ENCODE data around the gene RXFP4. TPM values are rescaled to one million over a fixed set of nuclear protein-coding genes. Genes with fewer than 3 reads are reported as not detected.
A peak's percentile ranks its signal among the peaks of the same experiment; 100 is the strongest.
"Not testable (repeated sequence)": the region's sequence is repeated elsewhere in the genome, so short reads cannot be mapped to it uniquely, and the experiment has no call there.

Gene RXFP4
- total RNA-seq (2022) (not detected in 2 replicates), Bru-seq, nascent RNA (percentile 27 among the genes with signal in this experiment), BruChase-seq, experiment 1, labeled RNA remaining after a 6-hour chase (not detected), BruChase-seq, experiment 2, labeled RNA remaining after a 2-hour chase (not detected)
- long read RNA-seq, result 0 reads

- Mint-ChIP-seq H3K9me3 (ENCODE audit: low read depth, unreplicated experiment) (no peaks in the 10 kb centered on the region), H3K27me3 (ENCODE audit: unreplicated experiment) (no peaks in the 10 kb centered on the region), H3K4me3 (ENCODE audit: low read depth, unreplicated experiment) (peak within 1 kb of the TSS; percentile 69), H3K4me1 (ENCODE audit: low read depth, unreplicated experiment) (peaks cover 55% of the 10 kb centered on the region), H3K27ac (ENCODE audit: unreplicated experiment) (peak within 1 kb of the TSS; percentile 93), H3K36me3 (ENCODE audit: insufficient read depth, unreplicated experiment) (peaks cover 63% of the 10 kb centered on the region)
- peak; percentile 76 for DNase-seq
- BruUV-seq (replicated peaks), result no TSS peak
- CTCF ChIA-PET, result interaction anchor here (0.6 to 1.4 kb wide), 8 partner anchors 9 to 284 kb away, joined by 3 to 12 read pairs (median 4); no protein-coding TSS in a partner anchor
- intact Hi-C loops (cut with micrococcal nuclease; ENCODE audit: unreplicated experiment), result loop anchor here (1.0 to 5.0 kb wide), 2 partner anchors 43 to 126 kb away; no protein-coding TSS in a partner anchor
- no peak for TF ChIP-seq CTCF (IDR thresholded peaks at IDR 0.05; ENCODE audit: unreplicated experiment)
These were observed at the start of gene RXFP4 for GRCh38 chr1:155940993-155941844. Gene RXFP4, plus strand, starts transcription at chr1:155941638. Its CDS starts 72 bp downstream, at chr1:155941710.

- CTCF ChIA-PET, result interaction anchor here (0.8 to 1.4 kb wide), 5 partner anchors 11 to 97 kb away, joined by 3 to 4 read pairs (median 4); partner anchors contain the start of genes ARHGEF2 and KHDC4
- no peaks in the 10 kb centered on the region for H3K27me3 Mint-ChIP-seq (ENCODE audit: unreplicated experiment)
- peak overlapping the region; percentile 10 for H3K4me3 Mint-ChIP-seq (ENCODE audit: low read depth, unreplicated experiment)
- peaks cover 29% of the 10 kb centered on the region for H3K4me1 Mint-ChIP-seq (ENCODE audit: low read depth, unreplicated experiment)
- intact Hi-C loops (cut with micrococcal nuclease; ENCODE audit: unreplicated experiment), result loop anchor here (5.0 kb wide), 1 partner anchor 35 kb away; the partner anchor contains the start of genes GON4L and SYT11
- peak; percentile 30 for DNase-seq
- no peak for TF ChIP-seq CTCF (IDR thresholded peaks at IDR 0.05; ENCODE audit: unreplicated experiment)
- BruUV-seq (replicated peaks), result no TSS peak
- H3K9me3 Mint-ChIP-seq (ENCODE audit: low read depth, unreplicated experiment), result no peaks in the 10 kb centered on the region
- H3K36me3 Mint-ChIP-seq (ENCODE audit: insufficient read depth, unreplicated experiment), result peaks cover 18% of the 10 kb centered on the region
- H3K27ac Mint-ChIP-seq (ENCODE audit: unreplicated experiment), result peak overlapping the region; percentile 56
These were observed 48.6 kb upstream of the RXFP4 start for GRCh38 chr1:155892796-155893195.

GRCh38 chr1:155893389-155894142, 47.9 kb upstream of the RXFP4 start:
- intact Hi-C loops (cut with micrococcal nuclease; ENCODE audit: unreplicated experiment), result loop anchor here (5.0 kb wide), 1 partner anchor 36 kb away; the partner anchor contains the start of genes GON4L and SYT11
- H3K4me1 Mint-ChIP-seq (ENCODE audit: low read depth, unreplicated experiment), result peaks cover 29% of the 10 kb centered on the region

GRCh38 chr1:155895617-155896016, 45.8 kb upstream of the RXFP4 start:
- CTCF ChIA-PET, result interaction anchor here (0.5 to 0.7 kb wide), 2 partner anchors 20 to 1624 kb away, joined by 4 read pairs; no protein-coding TSS in a partner anchor
- H3K9me3 Mint-ChIP-seq (ENCODE audit: low read depth, unreplicated experiment); H3K27ac Mint-ChIP-seq (ENCODE audit: unreplicated experiment); BruUV-seq (replicated peaks); intact Hi-C loops (cut with micrococcal nuclease; ENCODE audit: unreplicated experiment); DNase-seq; H3K4me3 Mint-ChIP-seq (ENCODE audit: low read depth, unreplicated experiment); H3K27me3 Mint-ChIP-seq (ENCODE audit: unreplicated experiment): not testable (repeated sequence)
- Mint-ChIP-seq H3K4me1 (ENCODE audit: low read depth, unreplicated experiment) (peaks cover 18% of the 10 kb centered on the region), H3K36me3 (ENCODE audit: insufficient read depth, unreplicated experiment) (peaks cover 41% of the 10 kb centered on the region)

More at GRCh38 chr1:155893389-155894142, 47.9 kb upstream of the RXFP4 start:
- BruUV-seq (replicated peaks), result TSS peak; percentile 83
- CTCF ChIA-PET, result interaction anchor here (0.7 to 1.4 kb wide), 5 partner anchors 10 to 96 kb away, joined by 3 to 4 read pairs (median 4); partner anchors contain the start of gene KHDC4
- Mint-ChIP-seq H3K27ac (ENCODE audit: unreplicated experiment) (peak overlapping the region; percentile 56), H3K27me3 (ENCODE audit: unreplicated experiment) (no peaks in the 10 kb centered on the region), H3K9me3 (ENCODE audit: low read depth, unreplicated experiment) (no peaks in the 10 kb centered on the region), H3K4me3 (ENCODE audit: low read depth, unreplicated experiment) (peak overlapping the region; percentile 10), H3K36me3 (ENCODE audit: insufficient read depth, unreplicated experiment) (peaks cover 24% of the 10 kb centered on the region)
- no peak for TF ChIP-seq CTCF (IDR thresholded peaks at IDR 0.05; ENCODE audit: unreplicated experiment)
- peak; percentile 43 for DNase-seq

GRCh38 chr1:155896476-155896875, 45.0 kb upstream of the RXFP4 start:
- H3K27me3 Mint-ChIP-seq (ENCODE audit: unreplicated experiment); BruUV-seq (replicated peaks); H3K9me3 Mint-ChIP-seq (ENCODE audit: low read depth, unreplicated experiment); H3K4me3 Mint-ChIP-seq (ENCODE audit: low read depth, unreplicated experiment); intact Hi-C loops (cut with micrococcal nuclease; ENCODE audit: unreplicated experiment); DNase-seq; CTCF ChIA-PET; H3K27ac Mint-ChIP-seq (ENCODE audit: unreplicated experiment): not testable (repeated sequence)
- Mint-ChIP-seq H3K36me3 (ENCODE audit: insufficient read depth, unreplicated experiment) (peaks cover 49% of the 10 kb centered on the region), H3K4me1 (ENCODE audit: low read depth, unreplicated experiment) (peaks cover 18% of the 10 kb centered on the region)
